Breast epithelium (tissue), 3 donors: ENCODE data around the gene PRKCE.

ENCODE experiments used
- CTCF ChIP-seq, 3 donors: fragments of 450-650 bp; IDR thresholded peaks; one replicate each; pipeline ENCODE4 v1.5.1; 2016 to 2017; ENCODE audit warnings: antibody characterized with exemption in 3 of 3, mild to moderate bottlenecking in 3 of 3, moderate library complexity in 3 of 3
- POLR2A ChIP-seq: fragments of 450-650 bp; IDR thresholded peaks from one replicate; pipeline ENCODE4 v1.6.1; 2016; ENCODE audit warnings: antibody characterized with exemption, mild to moderate bottlenecking, moderate library complexity
- POLR2AphosphoS5 ChIP-seq, 3 donors: sonication (generic); formaldehyde crosslinking; IDR thresholded peaks; one replicate each; pipeline ENCODE4 v1.6.1; 2017; ENCODE audit warnings: antibody characterized with exemption in 3 of 3

GRCh38 chr2:45697190-45697589, 45.7 kb downstream of the PRKCE start:
- TF ChIP-seq CTCF (IDR thresholded peaks at IDR 0.05) (no peak), POLR2A (no peak), POLR2AphosphoS5 (IDR thresholded peaks at IDR 0.05) (no peak)
